NT2/D1 (cell line): Measurements from ENCODE around the gene LRCOL1.

Experiments
- DNase-seq: peaks from one replicate; pipeline ENCODE4 v3.0.0-alpha.2; 2011; ENCODE audit warnings: low read depth, low spot score
- H3K27me3 ChIP-seq: 2 replicates; pipeline ENCODE4 v1.6.0; 2011; ENCODE audit warnings: mild to moderate bottlenecking; ENCODE audit not compliant: insufficient read length, insufficient read depth
- H3K36me3 ChIP-seq: 2 replicates; pipeline ENCODE4 v1.6.1; 2011; ENCODE audit warnings: mild to moderate bottlenecking, low read length, mixed read lengths; ENCODE audit not compliant: insufficient read depth, insufficient read length
- H3K4me1 ChIP-seq: 2 replicates; pipeline ENCODE4 v1.5.1; 2011; ENCODE audit not compliant: insufficient read depth, insufficient read length
- H3K4me3 ChIP-seq: 2 replicates; pipeline ENCODE4 v1.5.1; 2011; ENCODE audit warnings: low read depth; ENCODE audit not compliant: insufficient read length
- H3K9ac ChIP-seq: 2 replicates; pipeline ENCODE4 v1.6.0; 2011; ENCODE audit warnings: low read depth; ENCODE audit not compliant: insufficient read length
- H3K9me3 ChIP-seq: 2 replicates; pipeline ENCODE4 v1.5.1; 2011; ENCODE audit warnings: mild to moderate bottlenecking, low read length; ENCODE audit not compliant: insufficient read depth
- SUZ12 ChIP-seq: IDR thresholded peaks from 2 replicates; pipeline ENCODE4 v1.6.1; 2011; ENCODE audit not compliant: insufficient read length, insufficient read depth; ENCODE audit errors: extremely low read depth
- YY1 ChIP-seq: IDR thresholded peaks from 2 replicates; pipeline ENCODE4 v1.6.1; 2011; ENCODE audit not compliant: insufficient read length, insufficient read depth
- ZNF274 ChIP-seq: IDR thresholded peaks from 2 replicates; pipeline ENCODE4 v1.6.1; 2011; ENCODE audit warnings: mild to moderate bottlenecking, low read depth, low read length

LRCOL1 gene

DNA sequence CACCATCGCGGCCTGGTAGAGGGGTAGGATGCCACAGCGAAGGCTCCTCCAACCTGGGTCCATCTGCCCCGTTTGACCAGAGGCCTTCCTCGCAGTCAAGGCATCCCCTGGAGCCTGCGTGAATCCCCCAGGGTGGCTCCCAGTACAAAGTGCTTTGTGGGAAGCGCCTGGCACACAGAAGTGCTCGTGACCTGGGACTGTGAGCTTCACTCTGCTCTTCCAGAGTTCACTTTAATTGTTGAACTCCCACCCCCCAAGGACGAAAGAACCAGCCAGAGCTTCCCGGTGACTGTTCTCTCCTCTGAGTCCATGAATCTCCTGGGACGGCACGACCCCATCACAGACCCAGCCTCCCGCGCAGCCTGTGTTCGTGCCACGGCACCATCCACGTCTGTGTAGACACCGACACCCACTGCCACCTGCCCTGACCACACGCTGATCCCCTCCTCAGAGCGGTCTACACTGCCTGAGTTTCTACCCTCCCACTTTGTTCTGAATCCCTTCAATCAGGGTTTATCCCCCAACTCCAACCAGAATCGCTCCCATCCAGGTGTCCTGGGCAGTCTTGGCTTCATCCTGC is 24.1 kb upstream of the LRCOL1 start:
- Histone ChIP-seq H3K9ac (no peak overlapping the region), H3K4me3 (no peak overlapping the region), H3K27me3 (no peaks in the 10 kb centered on the region), H3K36me3 (peaks cover 100% of the 10 kb centered on the region), H3K9me3 (no peaks in the 10 kb centered on the region), H3K4me1 (peaks cover 6% of the 10 kb centered on the region)
- TF ChIP-seq YY1 = no peak
- no peak for TF ChIP-seq ZNF274
- no peak for TF ChIP-seq SUZ12
- no peak for DNase-seq

DNA sequence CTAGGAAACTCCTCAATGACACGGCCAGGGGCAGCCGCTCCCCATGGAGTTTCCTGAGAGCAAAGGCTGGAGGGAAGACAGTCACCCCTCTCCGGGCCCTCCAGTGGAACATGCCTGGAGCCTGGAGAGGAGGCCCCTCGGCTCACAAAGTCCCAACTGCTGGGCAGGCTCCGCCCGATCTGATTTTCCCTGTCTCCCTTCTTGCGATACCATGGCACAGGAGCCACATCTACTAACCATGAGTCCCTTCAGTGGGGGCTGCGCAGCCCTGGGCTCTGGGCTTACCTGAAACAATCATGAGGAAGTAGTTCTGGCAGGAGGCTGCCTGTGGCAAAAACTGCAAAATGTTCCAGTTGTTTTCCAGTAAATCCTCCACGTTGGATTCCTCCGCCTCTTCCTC is 23.5 kb upstream of the LRCOL1 start:
- H3K27me3 ChIP-seq = no peaks in the 10 kb centered on the region
- peaks cover 6% of the 10 kb centered on the region for H3K4me1 ChIP-seq
- no peak overlapping the region for H3K9ac ChIP-seq
- TF ChIP-seq ZNF274 (no peak), SUZ12 (no peak), YY1 (no peak)
- H3K4me3 ChIP-seq = no peak overlapping the region
- no peaks in the 10 kb centered on the region for H3K9me3 ChIP-seq
- no peak for DNase-seq
- H3K36me3 ChIP-seq = peaks cover 100% of the 10 kb centered on the region

DNA sequence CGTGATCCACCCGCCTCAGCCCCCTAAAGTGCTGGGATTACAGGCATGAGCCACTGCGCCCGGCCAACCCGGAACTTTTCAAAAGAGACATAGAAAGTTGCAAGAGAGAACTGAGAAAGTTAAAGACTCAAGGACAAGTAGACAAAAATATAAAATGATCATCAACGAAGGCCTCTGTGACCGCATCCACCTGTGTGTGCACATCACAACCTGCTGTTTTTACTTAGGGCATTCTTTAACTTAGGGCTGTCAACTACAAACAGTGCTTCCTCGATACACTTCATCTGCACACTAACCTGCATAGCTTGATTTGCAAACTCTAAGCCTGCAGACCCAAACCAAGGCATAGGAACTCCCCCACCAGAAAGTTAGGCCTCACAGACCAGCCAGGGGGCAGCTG is 23.0 kb upstream of the LRCOL1 start:
- Histone ChIP-seq H3K4me1 (peaks cover 6% of the 10 kb centered on the region), H3K36me3 (peaks cover 99% of the 10 kb centered on the region), H3K9me3 (no peaks in the 10 kb centered on the region), H3K27me3 (no peaks in the 10 kb centered on the region), H3K4me3 (no peak overlapping the region), H3K9ac (no peak overlapping the region)
- TF ChIP-seq SUZ12 (no peak), ZNF274 (no peak), YY1 (no peak)
- DNase-seq = no peak

DNA sequence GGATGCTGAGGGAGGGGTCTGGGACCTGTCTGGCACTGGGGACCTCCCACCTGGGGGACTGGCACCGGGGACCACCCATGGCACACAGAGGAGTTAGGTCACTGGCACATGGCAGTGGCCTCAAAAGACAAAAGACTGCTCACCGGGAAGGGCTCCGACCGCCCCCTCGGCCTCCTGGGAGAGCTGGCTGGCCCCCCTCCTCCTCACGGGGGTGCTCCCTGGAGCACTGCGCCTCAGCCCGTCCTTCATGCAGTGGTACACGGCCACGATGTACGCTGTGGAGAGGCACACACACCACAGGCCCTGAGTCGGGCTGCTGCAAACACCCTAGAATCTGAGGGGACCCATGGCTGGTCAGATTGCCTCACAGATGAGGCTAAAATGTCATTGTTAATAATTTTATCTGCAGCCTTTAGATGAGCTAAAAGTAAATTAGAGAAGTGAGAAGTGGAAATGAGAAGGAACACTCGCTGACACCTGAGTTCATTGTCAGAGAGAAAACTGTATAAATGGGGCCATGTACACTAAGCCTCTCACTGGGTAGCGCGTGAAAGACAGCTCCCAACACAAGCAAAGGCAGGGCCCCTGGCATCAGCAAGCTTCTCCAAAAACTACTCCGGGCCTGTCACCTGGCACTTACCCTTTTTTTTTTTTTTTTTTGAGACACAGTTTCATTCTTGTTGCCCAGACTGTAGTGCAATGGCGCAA is 22.3 kb upstream of the LRCOL1 start:
- TF ChIP-seq ZNF274 (no peak), SUZ12 (no peak), YY1 (no peak)
- no peak overlapping the region for H3K4me3 ChIP-seq
- DNase-seq = no peak
- H3K4me1 ChIP-seq = peaks cover 3% of the 10 kb centered on the region
- peaks cover 94% of the 10 kb centered on the region for H3K36me3 ChIP-seq
- H3K27me3 ChIP-seq = no peaks in the 10 kb centered on the region
- H3K9ac ChIP-seq = no peak overlapping the region
- no peaks in the 10 kb centered on the region for H3K9me3 ChIP-seq

DNA sequence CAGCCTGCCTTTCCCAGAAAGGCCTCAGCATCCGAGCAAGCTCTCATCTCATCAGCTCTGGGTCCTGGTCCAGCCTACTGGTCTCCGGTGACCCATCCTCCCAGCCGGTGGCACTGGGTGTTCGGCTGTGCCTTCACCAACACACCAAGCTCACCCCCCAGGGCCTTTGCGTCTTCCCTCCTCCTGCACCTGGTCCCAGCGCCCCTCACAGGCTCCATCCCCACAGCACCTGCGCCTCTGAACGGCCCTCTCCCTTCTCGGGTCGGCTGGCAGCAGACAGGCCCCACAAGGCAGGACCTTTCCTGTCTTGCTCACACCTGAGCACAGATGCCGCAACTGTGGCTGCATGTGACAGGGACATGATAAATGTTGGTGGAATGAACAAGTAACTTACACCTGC is 21.3 kb upstream of the LRCOL1 start:
- no peak for DNase-seq
- Histone ChIP-seq H3K4me1 (no peaks in the 10 kb centered on the region), H3K4me3 (no peak overlapping the region), H3K36me3 (peaks cover 90% of the 10 kb centered on the region), H3K27me3 (no peaks in the 10 kb centered on the region), H3K9me3 (no peaks in the 10 kb centered on the region), H3K9ac (no peak overlapping the region)
- no peak for TF ChIP-seq SUZ12
- no peak for TF ChIP-seq YY1
- no peak for TF ChIP-seq ZNF274

DNA sequence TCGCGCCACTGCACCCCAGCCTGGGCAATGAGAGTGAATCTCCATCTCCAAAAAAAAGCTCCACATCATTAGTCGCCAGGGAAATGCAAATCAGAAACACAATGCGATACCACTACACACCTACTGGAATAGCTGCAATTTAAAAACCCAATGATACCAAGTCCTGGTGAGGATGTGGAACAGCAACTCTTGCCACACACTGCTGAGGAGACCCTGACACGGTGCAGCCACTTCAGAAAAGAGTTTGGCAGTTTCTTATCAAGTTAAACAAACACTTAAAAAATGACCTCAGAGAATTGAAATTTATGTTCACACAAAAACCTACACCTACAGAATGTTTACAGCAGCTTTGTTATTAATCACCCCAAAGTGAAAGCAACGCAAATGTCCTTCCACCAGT is 20.3 kb upstream of the LRCOL1 start:
- H3K4me1 ChIP-seq = no peaks in the 10 kb centered on the region
- peaks cover 88% of the 10 kb centered on the region for H3K36me3 ChIP-seq
- TF ChIP-seq YY1 (no peak), SUZ12 (no peak)

DNA sequence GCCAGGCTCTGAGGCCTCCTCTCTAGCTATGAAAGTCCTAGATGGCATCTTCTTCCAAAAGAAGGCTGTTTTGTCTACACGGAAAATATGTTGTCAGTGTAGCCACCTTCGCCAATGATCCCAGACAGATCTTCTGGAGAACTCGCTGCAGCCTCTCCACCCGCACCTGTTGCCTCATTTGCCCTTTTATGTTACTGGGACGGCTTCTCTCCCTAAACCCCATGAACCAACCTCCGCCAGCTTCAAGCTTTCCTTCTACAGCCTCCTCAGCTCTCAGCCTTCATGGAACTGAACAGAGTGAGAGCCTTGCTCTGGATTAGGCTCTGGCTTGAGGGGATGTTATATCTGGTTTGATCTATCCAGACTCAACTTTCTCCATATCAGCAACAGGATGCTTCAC is 18.9 kb upstream of the LRCOL1 start:
- Histone ChIP-seq H3K4me3 (no peak overlapping the region), H3K9ac (no peak overlapping the region), H3K27me3 (no peaks in the 10 kb centered on the region), H3K4me1 (no peaks in the 10 kb centered on the region), H3K36me3 (peaks cover 88% of the 10 kb centered on the region), H3K9me3 (no peaks in the 10 kb centered on the region)
- DNase-seq = no peak
- TF ChIP-seq YY1 = no peak
- no peak for TF ChIP-seq SUZ12
- TF ChIP-seq ZNF274 = no peak

More for the DNA sequence above, 20.3 kb upstream of the LRCOL1 start:
- Histone ChIP-seq H3K9me3 (no peaks in the 10 kb centered on the region), H3K4me3 (no peak overlapping the region), H3K27me3 (no peaks in the 10 kb centered on the region), H3K9ac (no peak overlapping the region)
- no peak for DNase-seq
